ENCODE results near the gene SPRED1.

Gene SPRED1

DNA sequence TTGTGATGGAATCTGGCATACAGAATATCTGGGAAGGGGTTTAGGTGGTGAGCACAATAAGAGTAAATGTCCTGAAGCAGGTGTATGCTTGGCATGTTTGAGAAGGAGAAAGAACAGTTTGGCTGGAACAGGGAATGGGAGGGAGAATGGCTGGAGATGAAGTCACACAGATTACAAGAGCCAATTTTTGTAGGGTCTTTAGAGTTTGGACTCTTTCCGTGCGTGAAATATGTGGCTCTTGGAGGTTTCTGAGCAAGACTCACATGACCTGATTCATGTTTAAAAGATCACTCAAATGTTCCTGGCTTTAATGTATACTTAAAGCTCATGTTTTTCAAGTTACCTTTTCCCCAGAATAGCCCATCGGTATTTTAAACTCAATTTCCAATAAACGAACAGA is 32.8 kb downstream of the SPRED1 start:
- no peak for DNase-seq

DNA sequence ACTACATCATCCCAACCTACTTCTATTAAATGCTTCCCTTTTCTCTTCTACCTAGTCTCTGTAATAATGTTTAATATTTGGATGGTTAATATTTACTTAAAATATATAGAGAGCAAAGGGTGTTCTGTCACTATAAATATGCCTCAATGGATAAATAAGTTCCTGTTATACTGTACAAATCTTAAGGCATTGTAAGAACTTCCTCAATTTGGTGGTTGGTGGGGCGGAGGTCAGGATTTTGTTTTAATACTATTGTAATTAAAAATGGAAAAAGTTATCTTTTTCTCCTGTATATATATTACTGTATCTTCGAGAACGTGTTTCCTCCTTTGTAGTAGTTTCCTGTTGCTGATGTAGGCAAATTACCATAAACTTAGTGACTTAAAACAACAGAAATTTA is 41.5 kb downstream of the SPRED1 start:
- DNase-seq = no peak

DNA sequence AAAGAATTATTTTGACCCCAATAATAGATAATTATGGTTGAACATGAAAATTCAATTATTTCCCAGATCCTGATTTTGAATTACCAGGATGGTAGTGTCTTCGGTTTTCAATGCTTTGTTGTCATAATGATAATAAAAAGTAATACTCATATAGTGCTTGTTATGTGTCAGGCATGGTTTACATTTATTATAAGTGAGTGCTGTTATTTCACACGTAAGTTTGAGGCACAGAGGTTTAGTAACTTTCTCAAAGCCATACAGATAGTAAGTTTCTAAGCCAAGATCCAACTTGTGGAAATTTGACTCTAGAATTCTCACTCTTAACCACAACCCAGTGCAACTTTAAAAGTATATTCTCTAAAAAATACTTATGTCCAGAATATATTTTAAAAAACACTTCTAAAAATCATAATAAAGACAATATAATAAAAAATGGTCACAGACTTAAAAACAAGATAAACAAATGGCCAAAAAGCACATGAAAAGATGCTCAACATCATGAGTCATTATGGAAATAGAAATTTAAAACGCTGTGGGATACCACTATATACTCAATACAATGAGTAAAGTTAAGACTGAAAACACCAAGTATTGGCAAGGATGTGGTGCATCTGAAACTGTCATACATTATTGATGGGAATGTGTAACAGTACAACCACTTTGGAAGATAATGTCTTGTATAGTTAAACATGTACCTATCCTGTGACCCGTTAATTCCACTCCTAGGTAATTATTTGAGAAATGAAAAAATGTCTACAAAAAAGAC is 45.2 kb downstream of the SPRED1 start:
- no peak for DNase-seq

DNA sequence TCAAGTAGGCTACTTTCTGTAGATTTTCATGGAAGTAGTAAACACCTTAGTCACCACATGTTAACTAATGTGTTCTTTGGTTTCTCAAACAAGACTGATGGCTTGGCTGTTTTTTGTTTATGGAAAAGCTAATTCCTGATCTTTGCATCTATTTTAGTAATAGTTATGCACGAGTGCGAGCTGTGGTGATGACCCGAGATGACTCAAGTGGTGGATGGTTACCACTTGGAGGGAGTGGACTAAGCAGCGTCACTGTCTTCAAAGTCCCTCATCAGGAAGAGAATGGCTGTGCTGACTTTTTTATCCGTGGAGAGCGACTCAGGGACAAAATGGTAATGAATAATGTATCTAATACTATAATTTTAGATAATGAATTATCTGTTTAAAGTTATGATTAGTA is 46.6 kb downstream of the SPRED1 start:
- DNase-seq = no peak

DNA sequence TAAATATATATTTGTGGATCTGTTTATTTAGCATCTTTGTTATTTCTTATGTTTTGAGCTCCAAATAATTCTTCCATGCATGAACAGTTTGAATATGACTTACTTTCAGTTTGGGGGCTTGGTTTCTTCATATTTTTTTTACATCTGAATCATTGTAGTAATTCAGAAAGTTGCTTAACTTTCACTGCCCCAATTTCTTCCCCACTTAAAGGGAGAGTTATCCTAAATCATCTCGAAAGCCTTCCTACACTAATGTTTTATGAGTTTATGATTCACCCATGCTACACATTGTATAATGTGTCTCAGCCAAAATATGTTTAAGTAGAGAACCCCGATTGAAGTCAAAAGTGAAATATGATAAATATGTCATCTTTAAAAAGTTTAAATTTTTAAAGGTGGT is 47.8 kb downstream of the SPRED1 start:
- no peak for DNase-seq

DNA sequence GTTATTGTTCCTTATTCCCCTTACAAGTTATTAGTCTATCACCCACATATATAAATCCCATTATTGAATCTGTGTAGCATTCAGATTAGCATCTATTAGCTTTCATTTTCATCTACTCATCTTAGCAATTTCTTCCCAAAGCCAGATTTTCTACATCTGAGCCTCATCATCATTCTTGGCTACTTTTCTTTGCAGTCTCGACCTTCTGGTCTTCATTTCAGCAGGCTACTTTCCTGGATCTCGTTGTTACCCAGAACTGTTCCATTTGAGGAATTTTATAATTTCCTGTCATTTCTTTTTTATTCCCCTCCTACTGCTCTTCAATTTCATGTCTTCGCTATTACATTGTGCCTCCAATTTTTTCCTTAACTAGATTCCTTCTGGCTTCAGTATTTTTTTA is 51.8 kb downstream of the SPRED1 start:
- no peak for DNase-seq

DNA sequence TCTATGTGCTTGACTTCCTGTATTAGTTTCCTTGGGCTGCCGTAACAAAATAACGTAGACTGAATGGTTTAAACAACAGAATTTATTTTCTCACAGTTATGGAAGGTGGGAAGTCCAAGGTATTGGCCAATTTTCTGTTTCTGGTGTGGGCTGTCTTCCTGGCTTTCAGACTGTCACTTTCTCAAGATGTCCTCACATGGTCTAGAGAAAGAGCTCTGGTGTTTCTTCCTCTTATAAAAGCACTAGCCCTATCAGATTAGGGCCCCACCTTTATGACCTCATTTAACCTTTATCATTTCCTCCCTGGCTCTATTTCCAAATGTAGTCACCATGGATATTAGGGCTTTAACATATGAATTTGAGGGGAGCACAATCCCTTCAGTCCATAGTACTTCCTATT is 54.6 kb downstream of the SPRED1 start:
- DNase-seq = no peak

DNA sequence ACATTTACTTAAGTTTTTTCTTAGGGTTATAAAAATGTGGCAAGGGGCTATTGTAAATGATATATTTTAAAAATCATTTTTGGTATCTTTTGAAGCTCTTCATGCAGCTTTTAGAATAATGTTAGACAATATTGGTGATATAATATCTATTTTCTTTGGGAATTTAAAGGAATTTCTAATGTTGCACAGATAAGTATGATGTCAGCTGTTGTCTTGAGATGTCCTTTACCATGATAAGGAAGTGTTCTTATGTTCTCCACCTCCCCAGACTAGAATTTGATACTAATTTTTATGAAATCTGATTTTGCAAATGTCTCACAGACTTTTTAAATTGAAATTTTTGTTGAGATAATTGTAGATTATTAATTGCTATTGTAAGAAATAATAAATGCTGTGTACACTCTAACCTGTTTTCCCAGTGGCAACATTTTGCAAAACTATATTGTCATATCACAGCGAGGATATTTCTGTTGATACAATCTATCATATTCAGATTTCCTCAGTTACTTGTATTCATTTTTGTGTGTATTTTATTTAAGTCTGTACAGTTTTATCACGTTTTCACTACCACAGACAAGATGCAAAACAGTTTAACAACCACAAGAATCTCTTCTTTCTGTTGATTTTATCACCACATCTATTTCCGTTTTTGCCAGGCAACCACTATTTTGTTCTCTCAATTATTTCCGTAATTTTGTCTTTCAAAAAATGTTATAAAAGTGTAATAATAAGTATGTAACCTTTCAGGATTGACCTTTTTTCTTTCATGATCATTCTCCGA is 55.4 kb downstream of the SPRED1 start:
- DNase-seq = no peak

DNA sequence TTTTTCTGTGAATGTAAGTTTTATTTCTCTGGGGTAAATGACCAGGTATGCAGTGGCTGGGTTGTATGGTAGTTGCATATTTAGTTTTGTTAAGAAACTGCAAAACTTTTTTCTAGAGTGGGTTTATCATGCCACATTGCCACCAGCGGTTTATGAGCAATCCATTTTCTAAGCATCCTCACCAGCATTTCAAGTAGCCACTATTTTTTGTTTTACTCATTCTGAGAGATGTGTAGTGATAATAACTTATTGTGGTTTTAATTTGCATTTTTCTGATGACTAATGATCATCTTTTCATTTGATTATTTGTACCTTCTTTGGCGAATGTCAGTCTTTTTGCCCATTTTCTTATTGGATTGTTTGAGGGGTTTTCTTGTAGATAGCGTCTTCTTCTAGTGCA is 56.2 kb downstream of the SPRED1 start:
- no peak for DNase-seq

DNA sequence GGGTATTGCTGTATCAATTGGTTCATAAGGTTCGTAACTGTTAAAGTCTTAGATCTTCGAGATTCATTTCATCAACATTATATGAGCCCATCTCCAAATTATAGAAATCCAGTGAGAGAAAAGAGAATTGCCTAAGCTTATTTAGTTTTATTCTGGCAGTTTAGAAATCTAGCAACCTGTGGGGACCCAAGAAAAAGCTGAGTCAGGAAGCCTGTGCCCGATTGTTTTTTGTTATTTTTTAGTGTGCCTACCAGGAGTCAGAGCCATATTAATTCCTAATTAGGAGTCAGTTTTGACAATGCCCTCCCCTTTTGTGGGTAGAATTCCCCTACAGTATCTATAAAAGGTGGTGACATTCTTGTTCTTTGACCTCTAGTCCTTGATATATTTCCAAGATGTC is 59.6 kb downstream of the SPRED1 start:
- DNase-seq = no peak

DNA sequence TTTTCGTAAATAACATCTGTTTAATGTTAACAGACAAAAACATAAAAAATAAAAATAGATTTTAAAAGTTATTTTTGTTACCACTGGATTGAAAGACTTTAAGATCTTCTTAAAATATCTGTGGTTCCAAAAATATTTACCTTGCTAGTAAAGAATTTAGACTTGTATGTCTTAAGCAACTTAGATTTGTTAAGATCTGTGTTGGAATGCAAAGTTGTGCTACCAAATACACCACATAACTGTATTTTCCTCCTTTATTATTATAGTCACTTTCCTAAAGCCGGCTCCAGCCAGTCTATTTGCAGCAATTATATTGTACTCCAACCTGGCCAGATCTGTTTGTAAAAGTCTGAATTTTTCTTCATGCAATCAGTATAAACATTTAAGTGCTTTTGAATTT is 63.7 kb downstream of the SPRED1 start:
- DNase-seq = no peak

DNA sequence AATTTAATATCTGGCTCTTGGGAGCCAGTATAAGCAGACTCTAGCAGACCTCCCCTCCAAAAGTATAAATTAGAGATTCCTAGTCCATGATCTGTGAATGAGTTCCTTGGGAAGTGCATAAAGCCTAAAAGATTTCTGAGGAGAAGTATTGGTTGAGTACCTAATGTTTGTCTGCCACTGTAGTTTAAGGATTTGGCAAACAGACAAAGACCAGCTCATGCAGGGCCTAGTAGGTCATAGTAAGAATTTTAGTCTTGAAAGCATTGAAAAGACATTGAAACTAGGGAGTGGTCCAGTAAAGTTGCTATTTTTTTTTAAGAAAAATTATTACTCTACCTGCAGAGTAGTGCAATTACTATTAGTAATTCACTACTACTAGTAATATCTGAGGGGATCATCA is 67.5 kb downstream of the SPRED1 start:
- DNase-seq = no peak

DNA sequence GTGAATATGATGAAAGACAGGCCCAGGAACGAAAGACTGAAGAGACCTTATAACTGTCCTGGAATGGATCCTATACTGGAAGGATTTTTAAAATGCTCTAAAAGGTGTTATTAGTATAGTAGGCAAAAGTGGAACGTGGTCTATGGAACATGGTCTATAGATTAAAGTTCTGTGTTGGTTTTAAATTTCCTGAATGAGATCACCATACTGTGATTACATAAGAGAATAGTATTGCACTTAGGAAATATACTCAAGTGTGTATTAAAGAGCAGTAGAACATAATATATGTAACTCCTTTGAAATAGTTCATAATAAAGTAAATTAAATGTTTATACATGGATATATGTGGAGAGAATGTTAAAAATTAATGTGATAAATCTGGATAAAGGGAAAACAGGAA is 68.2 kb downstream of the SPRED1 start:
- no peak for DNase-seq

DNA sequence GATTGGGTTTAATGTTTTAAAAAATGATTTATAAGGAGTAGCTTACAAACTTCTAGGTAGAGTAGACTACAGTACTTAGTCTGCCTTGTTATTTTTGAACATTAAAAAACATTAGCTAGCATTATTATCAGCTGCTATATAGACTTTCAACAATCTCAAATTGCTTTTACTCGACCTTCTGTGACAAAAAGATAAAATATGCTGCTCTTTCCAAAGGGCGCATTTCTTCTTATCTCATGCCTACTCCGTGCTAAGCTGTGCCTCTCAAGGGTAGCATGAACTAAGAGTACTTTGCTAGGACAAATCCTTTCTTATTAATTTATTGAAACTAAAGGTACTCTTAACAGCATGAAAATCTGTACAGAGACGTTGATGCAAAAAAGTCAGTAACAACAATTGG is 71.3 kb downstream of the SPRED1 start:
- no peak for DNase-seq

DNA sequence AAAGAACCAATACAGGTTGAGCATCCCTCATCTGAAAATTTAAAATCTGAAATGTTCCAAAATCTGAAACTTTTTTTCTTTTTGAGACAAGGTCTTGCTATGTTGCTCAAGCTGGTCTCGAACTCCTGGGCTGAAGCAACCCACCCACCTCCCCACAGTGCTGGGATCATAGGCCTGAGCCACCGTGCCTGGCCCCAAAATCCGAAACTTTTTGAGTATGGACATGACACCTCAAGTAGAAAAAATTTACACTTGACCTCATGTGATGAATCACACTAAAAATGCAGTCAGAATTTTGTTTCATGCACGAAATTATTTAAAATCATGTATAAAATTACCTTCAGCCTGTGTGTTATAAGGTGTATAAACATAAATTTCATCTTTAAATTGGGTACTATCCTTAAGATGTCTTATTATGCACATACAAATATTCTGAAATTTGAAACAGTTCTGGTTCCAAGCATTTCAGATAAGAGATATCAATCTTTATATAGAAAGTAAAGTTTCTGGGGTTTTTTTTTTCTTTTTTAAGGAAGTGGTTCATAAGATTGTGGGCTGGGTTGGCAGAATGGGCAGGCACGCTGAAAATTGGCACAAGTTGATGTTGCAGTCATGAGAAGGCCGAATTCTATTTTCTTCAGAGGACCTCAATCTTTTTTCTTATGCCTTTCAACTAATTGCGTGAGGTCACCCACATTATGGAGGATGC is 72.5 kb downstream of the SPRED1 start:
- no peak for DNase-seq

DNA sequence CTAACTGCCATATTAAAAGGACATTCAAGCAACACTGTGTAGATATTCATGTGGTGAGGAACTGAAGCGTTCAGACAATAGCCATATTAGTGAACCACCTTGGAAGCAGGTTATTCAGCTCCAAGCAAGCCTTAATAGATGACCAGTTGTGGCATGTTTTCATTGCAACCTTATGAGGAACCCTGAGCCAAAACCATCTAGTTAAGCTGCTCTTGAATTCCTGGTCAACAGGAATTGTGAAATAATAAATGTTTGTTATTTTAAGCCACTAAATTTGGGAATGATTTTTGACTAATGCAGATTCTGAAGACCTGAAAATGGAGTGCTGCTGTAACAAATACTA is 73.0 kb downstream of the SPRED1 start:
- DNase-seq = no peak

DNA sequence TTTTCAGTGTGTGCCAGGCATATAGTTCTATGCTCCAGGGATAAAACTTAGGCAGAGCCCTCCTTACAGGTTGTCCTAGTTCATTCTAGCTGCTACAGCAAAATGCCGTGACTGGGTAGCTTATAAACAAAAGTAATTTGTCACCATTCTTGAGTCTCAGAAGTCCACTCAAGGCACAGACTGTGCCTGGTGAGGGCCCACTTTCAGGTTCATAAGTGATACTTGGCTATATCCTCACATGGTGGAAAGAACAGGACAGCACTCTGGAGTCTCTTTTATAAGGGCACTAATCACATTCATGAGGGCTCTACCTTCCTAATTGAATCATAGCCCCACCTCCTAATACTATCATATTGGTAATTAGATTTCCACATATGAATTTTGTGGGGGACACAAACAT is 80.1 kb downstream of the SPRED1 start:
- DNase-seq = no peak

DNA sequence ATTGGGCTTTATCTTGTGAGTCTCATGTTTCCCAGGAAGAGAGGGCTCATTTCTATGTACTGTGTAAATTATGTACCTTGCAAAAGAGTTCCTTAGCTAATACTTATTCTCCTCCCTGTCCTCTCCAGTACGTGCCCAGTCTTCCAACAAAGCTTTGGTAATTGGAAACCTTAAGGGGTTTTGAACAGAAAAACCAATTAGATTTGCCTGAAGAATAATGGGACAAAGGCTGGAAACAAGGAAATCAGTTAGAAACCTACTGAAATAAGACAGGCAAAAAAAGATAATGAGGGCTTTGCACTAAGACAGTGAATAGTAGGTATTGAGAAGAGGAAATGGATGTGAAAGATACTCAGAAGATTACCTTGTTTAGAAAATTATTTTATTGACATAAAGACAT is 82.5 kb downstream of the SPRED1 start:
- DNase-seq = no peak

DNA sequence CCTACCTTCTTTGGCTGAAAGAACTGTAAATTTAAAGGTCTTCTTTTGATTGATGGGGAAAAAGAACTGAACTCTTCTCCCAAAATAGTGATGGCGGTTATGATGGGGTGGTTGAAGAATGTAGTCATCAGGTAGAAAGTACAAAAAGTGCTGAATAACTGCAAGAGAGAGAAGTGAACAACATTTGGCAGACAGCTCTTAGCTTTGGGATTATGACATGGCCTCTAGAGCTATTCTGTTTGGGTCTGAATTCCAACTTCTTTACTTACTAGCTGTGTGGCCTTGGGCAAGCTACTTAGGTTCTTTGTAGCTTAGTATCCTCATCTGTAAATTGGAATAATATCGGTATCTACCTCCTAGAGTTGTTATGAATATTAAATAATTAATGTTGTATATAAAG is 91.7 kb downstream of the SPRED1 start:
- DNase-seq = no peak

DNA sequence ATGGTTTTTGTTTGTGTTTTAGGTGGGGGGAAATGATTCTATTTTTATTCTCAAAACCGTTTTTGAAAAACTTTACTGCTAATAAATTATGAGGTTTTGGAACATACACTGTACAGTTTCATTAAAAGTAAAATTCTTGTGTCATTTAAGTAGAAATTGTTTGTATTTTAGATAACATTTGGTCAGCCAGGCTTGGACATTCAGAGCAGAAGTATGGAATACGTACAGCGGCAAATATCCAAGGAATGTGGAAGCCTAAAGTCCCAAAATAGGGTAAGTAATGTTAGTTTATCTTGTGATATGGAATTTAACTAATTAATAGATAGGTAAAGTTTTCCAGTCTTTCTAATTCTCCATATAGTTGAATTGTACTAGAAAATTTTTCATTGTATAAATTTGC is 96.6 kb downstream of the SPRED1 start:
- DNase-seq = no peak

DNA sequence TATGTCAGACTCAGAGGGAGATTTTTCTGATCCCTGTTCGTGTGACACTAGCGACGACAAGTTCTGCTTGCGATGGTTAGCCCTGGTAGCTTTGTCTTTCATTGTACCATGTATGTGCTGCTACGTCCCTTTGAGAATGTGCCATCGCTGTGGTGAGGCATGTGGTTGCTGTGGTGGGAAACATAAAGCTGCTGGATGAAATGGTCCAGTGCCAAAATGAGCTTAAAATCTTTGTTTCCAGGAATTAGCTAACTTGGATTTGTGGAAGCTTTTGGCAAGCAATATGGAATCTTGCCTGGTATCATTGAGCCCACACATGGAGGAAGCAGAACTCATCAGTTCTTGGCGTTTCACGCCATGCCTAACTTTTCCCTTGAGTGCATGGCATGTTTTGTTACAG is 98.8 kb downstream of the SPRED1 start:
- no peak for DNase-seq

DNA sequence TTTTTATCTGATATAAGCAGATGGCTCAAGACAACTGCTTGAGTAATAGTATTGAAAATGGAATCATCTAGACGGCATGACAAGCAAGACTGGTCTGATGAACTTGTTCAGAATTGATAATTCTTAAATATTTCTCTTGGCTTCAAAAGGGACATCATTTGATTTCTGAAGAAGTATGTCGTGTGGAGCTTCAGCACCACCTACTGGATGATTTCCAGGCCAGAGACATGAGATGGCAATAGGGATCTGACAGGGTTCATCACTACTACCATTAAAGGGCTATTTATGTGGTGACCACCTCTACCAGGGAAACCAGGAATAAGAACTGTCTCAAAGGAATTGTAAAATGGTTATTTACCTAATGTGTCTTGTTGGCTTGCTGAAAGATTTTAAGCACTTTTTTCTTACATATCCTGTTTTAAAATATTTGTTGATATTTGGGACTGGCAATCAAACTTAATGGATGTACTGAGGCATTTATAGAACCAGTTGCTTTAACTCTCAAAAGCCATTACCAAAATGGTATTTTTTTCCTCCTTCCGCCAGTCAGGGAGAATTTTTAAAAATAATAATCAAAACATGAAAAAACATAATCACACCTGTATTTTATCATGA is 101.8 kb downstream of the SPRED1 start:
- peak; percentile 42 for DNase-seq

DNA sequence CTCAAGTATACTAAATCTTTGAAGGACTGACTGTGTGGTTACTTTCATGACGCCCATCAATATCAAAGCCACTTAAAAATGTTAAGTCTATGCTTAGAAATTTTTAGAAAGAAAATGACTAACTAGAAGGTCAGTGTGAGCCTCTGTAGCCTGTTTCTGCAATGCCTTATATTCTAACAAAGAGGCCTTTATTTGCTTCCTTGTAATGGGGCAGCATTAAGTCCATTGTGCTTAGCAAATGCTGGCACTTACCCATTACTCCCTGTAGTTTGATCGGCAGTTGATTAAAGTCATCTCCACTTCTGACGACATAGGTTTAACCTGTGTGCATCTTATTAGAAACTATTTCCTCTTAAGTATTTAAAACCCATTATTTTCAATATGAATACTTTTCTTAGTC is 109.7 kb downstream of the SPRED1 start:
- no peak for DNase-seq

DNA sequence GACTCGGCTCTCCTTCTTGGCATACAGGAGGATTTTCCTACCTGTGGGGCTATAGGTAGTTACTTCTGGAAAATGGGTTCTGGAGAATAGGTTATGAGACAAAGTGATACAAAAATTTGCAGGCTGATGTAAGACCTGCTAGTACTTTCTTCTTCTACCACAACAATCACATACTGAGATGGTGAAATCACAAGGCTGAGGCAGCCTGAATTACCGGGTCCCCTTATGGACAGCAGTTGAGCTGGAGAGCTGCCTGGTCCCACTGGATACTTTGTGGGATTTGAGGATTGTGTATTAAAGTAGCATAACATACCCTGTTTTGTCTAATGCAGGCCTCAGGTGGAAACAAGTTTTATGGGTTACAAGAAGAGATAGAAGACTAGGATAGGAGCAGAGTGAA is 114.8 kb downstream of the SPRED1 start:
- DNase-seq = no peak

All from activated CD4-positive, CD25-positive, alpha-beta regulatory T cell treated with anti-CD3 and anti-CD28 coated beads, Interleukin-2, amount 50 U/mL, for 72 hours (primary cell).